ENCODE data around the gene BRI3BP. TPM values are rescaled to one million over a fixed set of nuclear protein-coding genes. Genes with fewer than 3 reads are reported as not detected.

BRI3BP gene
- total RNA-seq, 4 donors from 2014 or later = 3.8 to 11.1 (median 7.7) TPM

- no peaks in the 10 kb centered on the region for H3K27me3 ChIP-seq
- intact Hi-C loops (cut with DNase I) = no loop called here
- H3K4me3 ChIP-seq (replicated peaks in 1 of 3) = no peak overlapping the region
- WGBS, 2 donors = 83 to 87% methylated on average over 14 of the region's 14 CpGs
- TF ChIP-seq CTCF (IDR thresholded peaks at IDR 0.05) (no peak), POLR2A (IDR thresholded peaks at IDR 0.05) (no peak)
- H3K27ac ChIP-seq = no peak overlapping the region
- H3K36me3 ChIP-seq = no peaks in the 10 kb centered on the region
- H3K9me3 ChIP-seq = no peaks in the 10 kb centered on the region
- no peak for DNase-seq
- peaks cover 6 to 11% of the 10 kb centered on the region in 2 donors for H3K4me1 ChIP-seq
Measured at GRCh38 chr12:124995200-124995961, 1.9 kb downstream of the BRI3BP start.

DNA sequence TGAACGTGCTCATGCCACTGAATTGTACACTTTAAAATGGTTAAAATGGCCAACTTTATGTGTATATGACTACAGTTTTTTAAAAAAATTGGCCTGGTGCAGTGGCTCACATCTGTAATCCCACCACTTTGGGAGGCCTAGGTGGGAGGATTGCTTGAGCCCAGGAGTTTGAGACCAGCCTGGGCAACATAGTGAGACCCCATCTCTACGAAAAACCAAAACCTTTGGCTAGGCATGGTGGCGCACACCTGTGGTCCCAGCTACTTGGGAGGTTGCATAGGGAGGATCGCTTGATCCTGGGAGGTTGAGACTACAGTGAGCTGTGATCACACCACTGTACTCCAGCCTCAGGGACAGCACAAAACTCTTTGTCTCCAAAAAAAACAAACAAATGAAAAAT lies 5.3 kb downstream of the BRI3BP start:
- H3K9me3 ChIP-seq = no peaks in the 10 kb centered on the region
- 72 to 79% methylated on average over 4 of the region's 4 CpGs for WGBS, 2 donors
- H3K4me3 ChIP-seq (replicated peaks in 1 of 3) = no peak overlapping the region
- peaks cover 6% of the 10 kb centered on the region in 2 donors for H3K4me1 ChIP-seq
- intact Hi-C loops (cut with DNase I) = no loop called here
- no peak for TF ChIP-seq CTCF (IDR thresholded peaks at IDR 0.05)
- TF ChIP-seq POLR2A (IDR thresholded peaks at IDR 0.05) = no peak
- DNase-seq = no peak
- no peaks in the 10 kb centered on the region for H3K36me3 ChIP-seq
- H3K27me3 ChIP-seq = no peaks in the 10 kb centered on the region
- no peak overlapping the region for H3K27ac ChIP-seq

- no peaks in the 10 kb centered on the region for H3K27me3 ChIP-seq
- no peaks in the 10 kb centered on the region for H3K36me3 ChIP-seq
- no peak for DNase-seq
- no peaks in the 10 kb centered on the region for H3K9me3 ChIP-seq
- TF ChIP-seq POLR2A (IDR thresholded peaks at IDR 0.05) (no peak), CTCF (IDR thresholded peaks at IDR 0.05) (no peak)
- no peaks in the 10 kb centered on the region for H3K4me1 ChIP-seq
- WGBS, 2 donors = 99 to 100% methylated on average over 3 of the region's 3 CpGs
- intact Hi-C loops (cut with DNase I) = no loop called here
- H3K27ac ChIP-seq = no peak overlapping the region
- no peak overlapping the region for H3K4me3 ChIP-seq (replicated peaks in 1 of 3)
Measured at GRCh38 chr12:125001636-125002035, 8.2 kb downstream of the BRI3BP start.

GRCh38 chr12:125003021-125003420 lies 9.6 kb downstream of the BRI3BP start:
- Histone ChIP-seq H3K4me1 (no peaks in the 10 kb centered on the region), H3K27ac (no peak overlapping the region), H3K36me3 (no peaks in the 10 kb centered on the region), H3K4me3 (replicated peaks in 1 of 3) (no peak overlapping the region), H3K27me3 (no peaks in the 10 kb centered on the region), H3K9me3 (no peaks in the 10 kb centered on the region)
- no peak for DNase-seq
- TF ChIP-seq CTCF (IDR thresholded peaks at IDR 0.05) (no peak), POLR2A (IDR thresholded peaks at IDR 0.05) (no peak)
- intact Hi-C loops (cut with DNase I) = no loop called here
- 82 to 84% methylated on average over 9 of the region's 9 CpGs for WGBS, 2 donors

DNA sequence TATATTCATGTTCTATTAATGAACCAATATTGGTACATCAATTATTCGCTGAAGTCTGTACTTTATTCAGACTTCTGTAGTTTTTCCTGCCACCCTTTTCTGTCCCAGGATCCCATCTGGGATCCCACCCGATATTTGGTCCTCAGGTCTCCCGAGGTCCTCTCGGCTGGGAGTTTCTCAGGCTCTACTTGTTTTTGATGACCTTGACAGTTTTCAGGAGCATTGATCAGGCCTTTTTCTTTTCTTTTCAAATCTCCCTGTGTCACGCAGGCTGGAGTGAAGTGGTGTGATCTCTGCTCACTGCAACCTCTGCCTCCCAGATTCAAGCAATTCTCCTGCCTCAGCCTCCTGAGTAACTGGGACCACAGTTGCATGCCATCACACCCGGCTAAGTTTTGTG lies 11.2 kb downstream of the BRI3BP start:
- TF ChIP-seq POLR2A (IDR thresholded peaks at IDR 0.05) (no peak), CTCF (IDR thresholded peaks at IDR 0.05) (no peak)
- no peak overlapping the region for H3K4me3 ChIP-seq (replicated peaks in 1 of 3)
- no peaks in the 10 kb centered on the region for H3K4me1 ChIP-seq
- 91 to 92% methylated on average over 5 to 6 of the region's 6 CpGs for WGBS, 2 donors
- no peaks in the 10 kb centered on the region for H3K9me3 ChIP-seq
- H3K27me3 ChIP-seq = no peaks in the 10 kb centered on the region
- intact Hi-C loops (cut with DNase I) = no loop called here
- H3K36me3 ChIP-seq = no peaks in the 10 kb centered on the region
- no peak overlapping the region for H3K27ac ChIP-seq
- DNase-seq = no peak

Data from thyroid gland (tissue), 4 donors.